H9 (cell line): ENCODE measurements around the gene DHRSX. TPM values are rescaled to one million over a fixed set of nuclear protein-coding genes. Genes with fewer than 3 reads are reported as not detected.

ENCODE experiments used
- DNase-seq: peaks from one replicate; pipeline ENCODE4 v3.0.0-alpha.2; 2017
- H2AFZ ChIP-seq: one replicate; pipeline ENCODE4 v1.6.1; 2013; ENCODE audit warnings: mild to moderate bottlenecking, low read length, control low read depth, moderate library complexity
- H2AK5ac ChIP-seq: 2 replicates; pipeline ENCODE4 v1.6.1; 2013; ENCODE audit warnings: low read length, control low read depth, mixed read lengths; ENCODE audit not compliant: insufficient read length
- H2BK120ac ChIP-seq: one replicate; pipeline ENCODE4 v1.6.1; 2013; ENCODE audit warnings: low read depth, mild to moderate bottlenecking, low read length, control low read depth, inconsistent platforms; ENCODE audit not compliant: poor library complexity, severe bottlenecking
- H2BK12ac ChIP-seq: 2 replicates; pipeline ENCODE4 v1.6.1; 2013; ENCODE audit warnings: low read length, control low read depth, mixed read lengths, low read depth; ENCODE audit not compliant: insufficient read length
- H2BK15ac ChIP-seq: 2 replicates; pipeline ENCODE4 v1.6.1; 2013; ENCODE audit warnings: low read depth, low read length, control low read depth
- H2BK20ac ChIP-seq: one replicate; pipeline ENCODE4 v1.6.1; 2013; ENCODE audit warnings: low read depth, mild to moderate bottlenecking, low read length, control low read depth, inconsistent platforms; ENCODE audit not compliant: poor library complexity, severe bottlenecking
- H2BK5ac ChIP-seq: 2 replicates; pipeline ENCODE4 v1.6.1; 2013; ENCODE audit warnings: low read length, control low read depth, mixed read lengths; ENCODE audit not compliant: insufficient read length
- H3K14ac ChIP-seq: 2 replicates; pipeline ENCODE4 v1.6.1; 2013; ENCODE audit warnings: low read length, control low read depth; ENCODE audit not compliant: insufficient read depth
- H3K18ac ChIP-seq: 2 replicates; pipeline ENCODE4 v1.6.1; 2013; ENCODE audit warnings: low read depth, mild to moderate bottlenecking, mixed read lengths, low read length, control low read depth; ENCODE audit not compliant: insufficient read length
- H3K23ac ChIP-seq: 2 replicates; pipeline ENCODE4 v1.6.1; 2013; ENCODE audit warnings: low read length, control low read depth, mixed read lengths, low read depth; ENCODE audit not compliant: insufficient read length
- H3K23me2 ChIP-seq: 2 replicates; pipeline ENCODE4 v1.6.1; 2013; ENCODE audit warnings: low read depth, mild to moderate bottlenecking, mixed read lengths, low read length, control low read depth; ENCODE audit not compliant: insufficient read length, poor library complexity, severe bottlenecking
- H3K27ac ChIP-seq: 2 replicates; pipeline ENCODE4 v1.5.1; 2013; ENCODE audit warnings: low read length, control low read depth, mixed read lengths, low read depth; ENCODE audit not compliant: insufficient read length
- H3K27me3 ChIP-seq: 2 replicates; pipeline ENCODE4 v1.6.1; 2013; ENCODE audit warnings: low read length, control low read depth, inconsistent platforms; ENCODE audit not compliant: insufficient read depth
- H3K4ac ChIP-seq: 2 replicates; pipeline ENCODE4 v1.6.1; 2013; ENCODE audit warnings: low read depth, mild to moderate bottlenecking, control low read depth, inconsistent platforms, low read length, moderate library complexity
- H3K4me1 ChIP-seq: 2 replicates; pipeline ENCODE4 v1.6.1; 2013; ENCODE audit warnings: low read length, control low read depth, inconsistent platforms; ENCODE audit not compliant: insufficient read depth
- H3K4me2 ChIP-seq: 2 replicates; pipeline ENCODE4 v1.6.1; 2013; ENCODE audit warnings: low read length, control low read depth, mixed read lengths; ENCODE audit not compliant: insufficient read length, insufficient read depth
- H3K56ac ChIP-seq: 2 replicates; pipeline ENCODE4 v1.6.1; 2013; ENCODE audit warnings: low read depth, mild to moderate bottlenecking, mixed read lengths, low read length, control low read depth; ENCODE audit not compliant: insufficient read length
- H3K79me1 ChIP-seq: 2 replicates; pipeline ENCODE4 v1.6.1; 2013; ENCODE audit warnings: low read depth, mild to moderate bottlenecking, moderate library complexity, low read length, control low read depth, inconsistent platforms; ENCODE audit not compliant: insufficient read depth, poor library complexity, severe bottlenecking
- H3K79me2 ChIP-seq: 2 replicates; pipeline ENCODE4 v1.6.1; 2013; ENCODE audit warnings: low read length, control low read depth, inconsistent platforms; ENCODE audit not compliant: insufficient read depth
- H3K9ac ChIP-seq: 2 replicates; pipeline ENCODE4 v1.6.1; 2013; ENCODE audit warnings: low read length, control low read depth, mixed read lengths; ENCODE audit not compliant: insufficient read length; ENCODE audit errors: extremely low read depth
- H3K9me3 ChIP-seq: one replicate; pipeline ENCODE4 v1.6.1; 2013; ENCODE audit warnings: low read depth, low read length, inconsistent platforms; ENCODE audit not compliant: control insufficient read depth
- H3T11ph ChIP-seq: one replicate; pipeline ENCODE4 v1.6.1; 2013; ENCODE audit warnings: mild to moderate bottlenecking, low read length, control low read depth, inconsistent platforms
- H4K20me1 ChIP-seq: one replicate; pipeline ENCODE4 v1.6.1; 2013; ENCODE audit not compliant: control insufficient read depth, insufficient read length, insufficient read depth
- H4K5ac ChIP-seq: 2 replicates; pipeline ENCODE4 v1.6.1; 2013; ENCODE audit warnings: low read depth, mild to moderate bottlenecking, mixed read lengths, low read length, control low read depth; ENCODE audit not compliant: insufficient read length
- H4K8ac ChIP-seq: replicated peaks from 2 replicates; pipeline ENCODE4 v1.6.1; 2013; ENCODE audit warnings: low read length, control low read depth, mixed read lengths, low read depth; ENCODE audit not compliant: insufficient read length
- H4K91ac ChIP-seq: 2 replicates; pipeline ENCODE4 v1.6.1; 2013; ENCODE audit warnings: low read depth, mild to moderate bottlenecking, moderate library complexity, mixed read lengths, low read length, control low read depth; ENCODE audit not compliant: insufficient read length
- H3K27ac Mint-ChIP-seq, 3 experiments: 2 replicates in 2 of 3; 3 replicates in 1 of 3; pipeline ENCODE4 v1.8.0; 2020 to 2021; ENCODE audit warnings: mixed read lengths in 3 of 3, mild to moderate bottlenecking in 1 of 3, moderate library complexity in 1 of 3
- H3K27me3 Mint-ChIP-seq: 2 replicates; pipeline ENCODE4 v1.8.0; 2021; ENCODE audit warnings: low read depth, mild to moderate bottlenecking, moderate library complexity, mixed read lengths
- H3K36me3 Mint-ChIP-seq, 3 experiments: 2 replicates in 2 of 3; 3 replicates in 1 of 3; pipeline ENCODE4 v1.8.0; 2020 to 2021; ENCODE audit warnings: low read depth in 3 of 3, mixed read lengths in 3 of 3; ENCODE audit not compliant: insufficient read depth in 1 of 3
- H3K4me1 Mint-ChIP-seq, 2 experiments: 2 replicates each; pipeline ENCODE4 v1.8.0; 2020; ENCODE audit warnings: mixed read lengths in 2 of 2
- H3K4me3 Mint-ChIP-seq, 2 experiments: 2 replicates in 1 of 2; 3 replicates in 1 of 2; pipeline ENCODE4 v1.8.0; 2020 to 2021; ENCODE audit warnings: mild to moderate bottlenecking in 2 of 2, mixed read lengths in 2 of 2, moderate library complexity in 1 of 2
- H3K9me3 Mint-ChIP-seq, 2 experiments: 2 replicates in 1 of 2; 3 replicates in 1 of 2; pipeline ENCODE4 v1.8.0; 2020; ENCODE audit warnings: mild to moderate bottlenecking in 2 of 2, mixed read lengths in 2 of 2, moderate library complexity in 1 of 2
- WGBS: extraction: QIAGEN DNeasy Blood & Tissue Kit; methylation state at CpG from one replicate; pipeline ENCODE4 v1.1.7; 2013; ENCODE audit warnings: missing lambda C conversion rate, low lambda C conversion rate, mixed read lengths; ENCODE audit not compliant: insufficient read length; ENCODE audit errors: extremely low coverage; 5-methylcytosine and 5-hydroxymethylcytosine counted together
- total RNA-seq: library from RNA; stranded (reverse); gene quantifications from 2 replicates; pipeline ENCODE4 v1.2.1, GENCODE V29; 2021
- TF ChIP-seq, protein P1 (sequence below): fragments of 200-600 bp; sonication (generic); conservative IDR thresholded peaks from 3 replicates; pipeline ENCODE4 v1.8.0; 2021; ENCODE audit warnings: antibody characterized with exemption, mild to moderate bottlenecking

DHRSX gene
- total RNA-seq, 1 experiment from 2014 or later = 44.0 TPM

DNA sequence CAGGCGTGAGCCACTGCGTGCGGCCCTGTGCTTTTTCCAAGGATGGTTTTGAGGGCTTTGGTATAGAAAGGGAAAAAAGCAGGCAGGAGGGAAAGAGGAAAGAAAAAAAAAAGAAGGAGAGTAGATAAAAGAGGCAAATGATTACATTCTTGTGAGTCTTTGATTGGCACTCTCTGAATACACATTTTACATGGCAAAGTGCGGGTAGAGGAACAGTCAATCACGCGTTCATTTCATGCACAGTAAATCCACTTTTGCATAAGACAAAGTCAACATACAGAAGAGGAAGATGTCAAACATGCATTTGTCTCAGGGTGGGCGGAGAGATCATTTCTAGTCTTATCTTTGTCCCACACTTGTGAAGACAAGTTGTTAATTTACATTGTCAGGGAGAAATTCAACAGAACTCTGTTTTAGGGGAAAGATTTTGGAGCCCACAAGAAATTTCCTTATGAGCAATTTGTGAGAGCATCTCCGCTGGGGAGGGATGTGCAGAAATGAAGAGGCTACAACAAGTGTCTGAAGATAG lies 183.2 kb downstream of the DHRSX start:
- Histone ChIP-seq H4K20me1 (no peaks in the 10 kb centered on the region), H3K9ac (no peak overlapping the region), H3K9me3 (no peaks in the 10 kb centered on the region), H4K5ac (no peak overlapping the region), H4K8ac (no peak overlapping the region), H3K18ac (no peak overlapping the region), H4K91ac (no peak overlapping the region), H2BK20ac (no peak overlapping the region), H3K27me3 (no peaks in the 10 kb centered on the region), H3K4ac (no peak overlapping the region), H2AFZ (no peak overlapping the region), H2BK15ac (no peak overlapping the region), H3K14ac (no peak overlapping the region), H2BK120ac (no peak overlapping the region), H3K27ac (no peak overlapping the region), H3K4me1 (no peaks in the 10 kb centered on the region), H3K23me2 (no peaks in the 10 kb centered on the region), H3T11ph (no peak overlapping the region), H3K79me1 (no peaks in the 10 kb centered on the region), H3K79me2 (no peaks in the 10 kb centered on the region), H3K4me2 (no peak overlapping the region), H2AK5ac (no peak overlapping the region), H3K56ac (no peak overlapping the region), H2BK12ac (no peak overlapping the region), H3K23ac (no peak overlapping the region), H2BK5ac (no peak overlapping the region)
- H3K4me1 Mint-ChIP-seq = peaks cover 0 to 10% of the 10 kb centered on the region in 2 experiments; a peak in 3 of 4 replicates
- WGBS = no CpG with 5 or more reads among the region's 8 CpGs
- no peak for DNase-seq
- peaks cover 0 to under 1% of the 10 kb centered on the region in 2 experiments; a peak in 1 of 5 replicates for H3K9me3 Mint-ChIP-seq
- H3K36me3 Mint-ChIP-seq = peaks cover 0 to 5% (median 4%) of the 10 kb centered on the region in 3 experiments; a peak in 5 of 7 replicates
- TF ChIP-seq, protein P1, sequence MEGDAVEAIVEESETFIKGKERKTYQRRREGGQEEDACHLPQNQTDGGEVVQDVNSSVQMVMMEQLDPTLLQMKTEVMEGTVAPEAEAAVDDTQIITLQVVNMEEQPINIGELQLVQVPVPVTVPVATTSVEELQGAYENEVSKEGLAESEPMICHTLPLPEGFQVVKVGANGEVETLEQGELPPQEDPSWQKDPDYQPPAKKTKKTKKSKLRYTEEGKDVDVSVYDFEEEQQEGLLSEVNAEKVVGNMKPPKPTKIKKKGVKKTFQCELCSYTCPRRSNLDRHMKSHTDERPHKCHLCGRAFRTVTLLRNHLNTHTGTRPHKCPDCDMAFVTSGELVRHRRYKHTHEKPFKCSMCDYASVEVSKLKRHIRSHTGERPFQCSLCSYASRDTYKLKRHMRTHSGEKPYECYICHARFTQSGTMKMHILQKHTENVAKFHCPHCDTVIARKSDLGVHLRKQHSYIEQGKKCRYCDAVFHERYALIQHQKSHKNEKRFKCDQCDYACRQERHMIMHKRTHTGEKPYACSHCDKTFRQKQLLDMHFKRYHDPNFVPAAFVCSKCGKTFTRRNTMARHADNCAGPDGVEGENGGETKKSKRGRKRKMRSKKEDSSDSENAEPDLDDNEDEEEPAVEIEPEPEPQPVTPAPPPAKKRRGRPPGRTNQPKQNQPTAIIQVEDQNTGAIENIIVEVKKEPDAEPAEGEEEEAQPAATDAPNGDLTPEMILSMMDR = no peak
- no peak overlapping the region for H3K27ac Mint-ChIP-seq
- H3K27me3 Mint-ChIP-seq = no peaks in the 10 kb centered on the region
- no peak overlapping the region for H3K4me3 Mint-ChIP-seq
